Measurements from ENCODE around the gene TARBP1.

GRCh38 chr1:234484991-234485739 lies 6.2 kb upstream of the TARBP1 start:
- TF ChIP-seq CTCF (IDR thresholded peaks at IDR 0.05; ENCODE audit: borderline replicate concordance, extremely low read depth, low read length, poor library complexity, severe bottlenecking) (no peak), EZH2 (IDR thresholded peaks at IDR 0.05; ENCODE audit: borderline replicate concordance, low read depth, low read length, severe bottlenecking) (no peak)
